K562 (cell line): ENCODE data around the gene CTDSP1. TPM values are rescaled to one million over a fixed set of nuclear protein-coding genes. Genes with fewer than 3 reads are reported as not detected.
A peak's percentile ranks its signal among the peaks of the same experiment; 100 is the strongest.

Source experiments
- ATAC-seq: fragments of 200-7000 bp; cut with Tn5 transposase; 3 replicates; pipeline ENCODE4 v1.9.1; 2020; ENCODE audit warnings: moderate library complexity
- BruUV-seq: library from RNA; stranded (reverse); fragments of 400-500 nt; replicated peaks from 2 replicates; lab custom pipeline; 2021; lab: Mats Ljungman, UMichigan
- CTCF ChIA-PET: fragments of 300-600 bp; formaldehyde crosslinking; extraction: SDS; loops from one replicate; lab custom pipeline; 2021; ENCODE audit warnings: low intra/inter-chr PET ratio; lab: Yijun Ruan, JAX
- POLR2A ChIA-PET: fragments of 300-600, 350-650 bp; sonication (Branson Sonifier 250); formaldehyde crosslinking; extraction: SDS; loops from one replicate; lab custom pipeline; 2021; ENCODE audit warnings: antibody characterized with exemption, inconsistent platforms; lab: Yijun Ruan, JAX
- DNase-seq, 4 experiments: peaks; one replicate each; pipeline versions ENCODE4 v3.0.0 to v3.0.0-alpha.2; 2011 to 2018; ENCODE audit warnings: low spot score in 3 of 4, mixed read lengths in 3 of 4; ENCODE audit errors: extremely low read depth in 1 of 4
- FAIRE-seq: peaks from 2 replicates; lab custom pipeline; 2011; peaks lifted over from hg19 to GRCh38; lab: Jason Lieb, UNC
- H2AFZ ChIP-seq: 2 replicates; pipeline ENCODE4 v1.6.0; 2011; ENCODE audit warnings: low read depth, low read length, control low read depth, inconsistent platforms
- H3K27ac ChIP-seq: fragments of 200-600 bp; 3 replicates; pipeline ENCODE4 v1.8.0; 2011; ENCODE audit warnings: low read depth, mild to moderate bottlenecking, control low read depth, inconsistent platforms, low read length, moderate library complexity, mixed read lengths; ENCODE audit errors: extremely low read depth
- H3K27me3 ChIP-seq, 2 experiments: fragments of 300-600 bp in 1 of 2; 2 replicates in 1 of 2; 3 replicates in 1 of 2; pipeline versions ENCODE4 v1.6.0 to v1.8.0; 2011; ENCODE audit warnings: inconsistent platforms in 2 of 2, low read length in 2 of 2, mild to moderate bottlenecking in 1 of 2, mixed read lengths in 1 of 2, moderate library complexity in 1 of 2; ENCODE audit not compliant: control insufficient read depth in 2 of 2, insufficient read depth in 2 of 2
- H3K36me3 ChIP-seq: fragments of 300-600 bp; 3 replicates; pipeline ENCODE4 v1.8.0; 2011; ENCODE audit warnings: mild to moderate bottlenecking, low read length, inconsistent platforms; ENCODE audit not compliant: control insufficient read depth, insufficient read depth
- H3K4me1 ChIP-seq, 2 experiments: fragments of 200-600 bp in 1 of 2; replicated peaks in 1 of 2; 2 replicates in 1 of 2; 3 replicates in 1 of 2; pipeline versions ENCODE4 v1.5.1 to v1.8.0; 2011; ENCODE audit warnings: inconsistent platforms in 2 of 2, low read length in 2 of 2, mild to moderate bottlenecking in 1 of 2, mixed read lengths in 1 of 2, moderate library complexity in 1 of 2; ENCODE audit not compliant: control insufficient read depth in 2 of 2, insufficient read depth in 2 of 2
- H3K4me2 ChIP-seq: 2 replicates; pipeline ENCODE4 v1.6.1; 2011; ENCODE audit warnings: low read length, control low read depth, inconsistent platforms, mixed read lengths; ENCODE audit not compliant: insufficient read depth
- H3K4me3 ChIP-seq: fragments of 200-600 bp; sonication (generic), shearing (Covaris generic); 2 replicates; pipeline ENCODE4 v1.5.1; 2016; ENCODE audit warnings: control low read depth, inconsistent platforms
- H3K79me2 ChIP-seq: fragments of 200-600 bp; 3 replicates; pipeline ENCODE4 v1.8.0; 2011; ENCODE audit warnings: low read length, inconsistent platforms; ENCODE audit not compliant: control insufficient read depth, insufficient read depth
- H3K9ac ChIP-seq, 2 experiments: 2 replicates each; pipeline versions ENCODE4 v1.6.0 to v1.6.1; 2011; ENCODE audit warnings: low read depth in 2 of 2, low read length in 2 of 2, control low read depth in 1 of 2, inconsistent platforms in 1 of 2, mild to moderate bottlenecking in 1 of 2, mixed read lengths in 1 of 2; ENCODE audit not compliant: insufficient read depth in 1 of 2
- H3K9me1 ChIP-seq: one replicate; pipeline ENCODE4 v1.6.0; 2011; ENCODE audit warnings: inconsistent platforms, mild to moderate bottlenecking, low read length, moderate library complexity; ENCODE audit not compliant: control insufficient read depth, insufficient read depth
- H3K9me3 ChIP-seq: replicated peaks from 2 replicates; pipeline ENCODE4 v1.5.1; 2011; ENCODE audit warnings: low read depth, low read length, inconsistent platforms; ENCODE audit not compliant: control insufficient read depth, insufficient read depth
- H4K20me1 ChIP-seq: replicated peaks from 2 replicates; pipeline ENCODE4 v1.6.1; 2011; ENCODE audit warnings: low read length, inconsistent platforms, mixed read lengths; ENCODE audit not compliant: control insufficient read depth, insufficient read depth
- ELF1 ChIP-seq: fragments of 200-800 bp; sonication (Bioruptor generic); IDR thresholded peaks from 2 replicates; pipeline ENCODE4 v1.6.1; 2016; ENCODE audit warnings: missing genetic modification characterization, missing compliant biosample characterization
- EP400 ChIP-seq: fragments of 450-650 bp; IDR thresholded peaks from 2 replicates; pipeline ENCODE4 v1.6.1; 2017; ENCODE audit warnings: antibody characterized with exemption, mild to moderate bottlenecking, moderate library complexity
- RBM22 ChIP-seq: fragments of 200-400 bp; formaldehyde crosslinking; IDR thresholded peaks from 2 replicates; pipeline ENCODE4 v1.6.1; 2018; ENCODE audit warnings: low read length, low read depth; ENCODE audit not compliant: poor library complexity, severe bottlenecking
- SRSF1 ChIP-seq: fragments of 200-400 bp; formaldehyde crosslinking; IDR thresholded peaks from 2 replicates; pipeline ENCODE4 v1.6.1; 2017; ENCODE audit warnings: mild to moderate bottlenecking, low read depth, low read length, moderate library complexity
- TAF1 ChIP-seq: IDR thresholded peaks from 2 replicates; pipeline ENCODE4 v1.6.1; 2011; ENCODE audit warnings: mild to moderate bottlenecking, low read length, moderate library complexity; ENCODE audit not compliant: insufficient read depth, control insufficient read depth, severe bottlenecking; ENCODE audit errors: extremely low read depth
- WGBS: fragments of 100-300 bp; shearing (Covaris generic); methylation state at CpG from one replicate; pipeline ENCODE4 v1.1.6; 2016; ENCODE audit warnings: low coverage, mixed read lengths; ENCODE audit not compliant: insufficient coverage; ENCODE audit errors: missing lambda C conversion rate; 5-methylcytosine and 5-hydroxymethylcytosine counted together
- in situ Hi-C: fragments of 300-500 bp; cut with MboI; formaldehyde crosslinking; loops from 4 replicates; pipeline ENCODE4 v1.15.0; 2018; ENCODE audit warnings: inconsistent platforms, mixed read lengths
- intact Hi-C: fragments of 100-400 bp; cut with micrococcal nuclease; formaldehyde crosslinking; loops from 2 replicates; pipeline ENCODE4 v1.14.2; 2022
- polyA plus RNA-seq, 8 experiments: library from polyadenylated mRNA; depleted of rRNA in 4 of 8; stranded (reverse) in 5 of 8; unstranded in 3 of 8; fragments of >200 nt; fragmentation: Nextera tagmentation in 2 of 8; fragmentation: Illumina TruSeq in 1 of 8; extraction: Ambion mirVana in 2 of 8; extraction: Trizol in 1 of 8; gene quantifications; 2 replicates each; pipeline versions ENCODE4 v1.2.1 to v1.2.3, GENCODE V29; 2011 to 2014; ENCODE audit warnings: inconsistent platforms in 1 of 8, missing spikeins in 1 of 8
- total RNA-seq, 7 experiments: library from RNA; depleted of rRNA in 6 of 7; stranded (reverse); fragments of >200 nt in 6 of 7; fragmentation: Illumina TruSeq in 2 of 7; extraction: Trizol in 2 of 7; gene quantifications; 2 replicates each; pipeline versions ENCODE4 v1.2.1 to v1.2.3, GENCODE V29; 2011 to 2021; ENCODE audit warnings: low replicate concordance in 1 of 7
- TF ChIP-seq, protein P1 (sequence below): fragments of 250-450 bp; sonication (Bioruptor Pico); IDR thresholded peaks from 2 replicates; pipeline ENCODE4 v1.6.1; 2021; ENCODE audit warnings: mild to moderate bottlenecking
- TF ChIP-seq, protein P2 (sequence below), 2 experiments: fragments of 450-650 bp; formaldehyde crosslinking in 1 of 2; IDR thresholded peaks; 2 replicates each; pipeline versions ENCODE4 v1.4.0 to v1.6.1; 2014 to 2020; ENCODE audit warnings: mild to moderate bottlenecking in 2 of 2, borderline replicate concordance in 1 of 2, low read depth in 1 of 2
- TF ChIP-seq, protein P3 (sequence below): sonication (generic); formaldehyde crosslinking; IDR thresholded peaks from 2 replicates; pipeline ENCODE4 v1.8.1; 2023; ENCODE audit warnings: mild to moderate bottlenecking, missing genetic modification reagents

CTDSP1 gene
- total and polyA plus RNA-seq, 9 of the 15 experiments (the other 6 are each of a cell fraction or from before 2014, with no cell fraction given) = 2.4 to 74.8 (median 45.8) TPM

- intact Hi-C loops = loop anchor here (2.0 to 5.0 kb wide), 2 partner anchors 106 to 169 kb away; partner anchors contain the start of genes CNOT9, TMBIM1 and USP37
- ATAC-seq = peak; percentile 42
- TF ChIP-seq EP400 (no peak), ELF1 (tag) (0 out of 2 replicates have a peak, but pooled peaks have one; percentile 44), SRSF1 (no peak), RBM22 (peak; percentile 14), TAF1 (peak; percentile 59)
- TF ChIP-seq, protein P1, sequence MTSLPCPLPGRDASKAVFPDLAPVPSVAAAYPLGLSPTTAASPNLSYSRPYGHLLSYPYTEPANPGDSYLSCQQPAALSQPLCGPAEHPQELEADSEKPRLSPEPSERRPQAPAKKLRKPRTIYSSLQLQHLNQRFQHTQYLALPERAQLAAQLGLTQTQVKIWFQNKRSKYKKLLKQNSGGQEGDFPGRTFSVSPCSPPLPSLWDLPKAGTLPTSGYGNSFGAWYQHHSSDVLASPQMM = no peak
- TF ChIP-seq, protein P2, sequence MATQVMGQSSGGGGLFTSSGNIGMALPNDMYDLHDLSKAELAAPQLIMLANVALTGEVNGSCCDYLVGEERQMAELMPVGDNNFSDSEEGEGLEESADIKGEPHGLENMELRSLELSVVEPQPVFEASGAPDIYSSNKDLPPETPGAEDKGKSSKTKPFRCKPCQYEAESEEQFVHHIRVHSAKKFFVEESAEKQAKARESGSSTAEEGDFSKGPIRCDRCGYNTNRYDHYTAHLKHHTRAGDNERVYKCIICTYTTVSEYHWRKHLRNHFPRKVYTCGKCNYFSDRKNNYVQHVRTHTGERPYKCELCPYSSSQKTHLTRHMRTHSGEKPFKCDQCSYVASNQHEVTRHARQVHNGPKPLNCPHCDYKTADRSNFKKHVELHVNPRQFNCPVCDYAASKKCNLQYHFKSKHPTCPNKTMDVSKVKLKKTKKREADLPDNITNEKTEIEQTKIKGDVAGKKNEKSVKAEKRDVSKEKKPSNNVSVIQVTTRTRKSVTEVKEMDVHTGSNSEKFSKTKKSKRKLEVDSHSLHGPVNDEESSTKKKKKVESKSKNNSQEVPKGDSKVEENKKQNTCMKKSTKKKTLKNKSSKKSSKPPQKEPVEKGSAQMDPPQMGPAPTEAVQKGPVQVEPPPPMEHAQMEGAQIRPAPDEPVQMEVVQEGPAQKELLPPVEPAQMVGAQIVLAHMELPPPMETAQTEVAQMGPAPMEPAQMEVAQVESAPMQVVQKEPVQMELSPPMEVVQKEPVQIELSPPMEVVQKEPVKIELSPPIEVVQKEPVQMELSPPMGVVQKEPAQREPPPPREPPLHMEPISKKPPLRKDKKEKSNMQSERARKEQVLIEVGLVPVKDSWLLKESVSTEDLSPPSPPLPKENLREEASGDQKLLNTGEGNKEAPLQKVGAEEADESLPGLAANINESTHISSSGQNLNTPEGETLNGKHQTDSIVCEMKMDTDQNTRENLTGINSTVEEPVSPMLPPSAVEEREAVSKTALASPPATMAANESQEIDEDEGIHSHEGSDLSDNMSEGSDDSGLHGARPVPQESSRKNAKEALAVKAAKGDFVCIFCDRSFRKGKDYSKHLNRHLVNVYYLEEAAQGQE (IDR thresholded peaks at IDR 0.05; ENCODE audit: borderline replicate concordance) = no peak
- TF ChIP-seq, protein P2 (CRISPR knock-in tag; IDR thresholded peaks at IDR 0.05; ENCODE audit: low read depth) = no peak
- TF ChIP-seq, protein P3, sequence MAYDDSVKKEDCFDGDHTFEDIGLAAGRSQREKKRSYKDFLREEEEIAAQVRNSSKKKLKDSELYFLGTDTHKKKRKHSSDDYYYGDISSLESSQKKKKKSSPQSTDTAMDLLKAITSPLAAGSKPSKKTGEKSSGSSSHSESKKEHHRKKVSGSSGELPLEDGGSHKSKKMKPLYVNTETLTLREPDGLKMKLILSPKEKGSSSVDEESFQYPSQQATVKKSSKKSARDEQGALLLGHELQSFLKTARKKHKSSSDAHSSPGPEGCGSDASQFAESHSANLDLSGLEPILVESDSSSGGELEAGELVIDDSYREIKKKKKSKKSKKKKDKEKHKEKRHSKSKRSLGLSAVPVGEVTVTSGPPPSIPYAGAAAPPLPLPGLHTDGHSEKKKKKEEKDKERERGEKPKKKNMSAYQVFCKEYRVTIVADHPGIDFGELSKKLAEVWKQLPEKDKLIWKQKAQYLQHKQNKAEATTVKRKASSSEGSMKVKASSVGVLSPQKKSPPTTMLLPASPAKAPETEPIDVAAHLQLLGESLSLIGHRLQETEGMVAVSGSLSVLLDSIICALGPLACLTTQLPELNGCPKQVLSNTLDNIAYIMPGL (CRISPR knock-in tag) = no peak
Observed at GRCh38 chr2:218398437-218399390, 954 bp upstream of the CTDSP1 start.

More at GRCh38 chr2:218398437-218399390, 954 bp upstream of the CTDSP1 start:
- H3K36me3 ChIP-seq = peaks cover 28% of the 10 kb centered on the region; the same call in 1 of the 3 replicates
- peaks cover 17 to 82% of the 10 kb centered on the region in 2 experiments for H3K4me1 ChIP-seq
- ChIA-PET CTCF (interaction anchor here (0.6 kb wide), 1 partner anchor 68 kb away, joined by 7 read pairs; no protein-coding TSS in a partner anchor), POLR2A (interaction anchor here (0.6 to 0.7 kb wide), 2 partner anchors 18 to 111 kb away, joined by 3 read pairs; no protein-coding TSS in a partner anchor)
- no peaks in the 10 kb centered on the region for H3K27me3 ChIP-seq
- no peaks in the 10 kb centered on the region for H3K9me1 ChIP-seq
- peak overlapping the region; percentile 98 to 100 for H3K9ac ChIP-seq
- peak overlapping the region; percentile 99 for H3K27ac ChIP-seq
- WGBS = 2% methylated on average over 24 of the region's 95 CpGs
- DNase-seq (peak; percentile 53 to 76 (median 64)), FAIRE-seq (no peak)
- no peaks in the 10 kb centered on the region for H4K20me1 ChIP-seq
- 0 out of 2 replicates have a peak overlapping the region, but pooled peaks have one; percentile 47 for H2AFZ ChIP-seq
- peak overlapping the region; percentile 57 for H3K4me3 ChIP-seq
- in situ Hi-C loops = loop anchor here (5.0 kb wide), 1 partner anchor 111 kb away; no protein-coding TSS in a partner anchor
- peaks cover 75% of the 10 kb centered on the region for H3K79me2 ChIP-seq
- H3K9me3 ChIP-seq = no peaks in the 10 kb centered on the region
- TSS peak; percentile 35 for BruUV-seq
- peak overlapping the region; percentile 80 for H3K4me2 ChIP-seq
